ENCODE results near the gene JSRP1.

Gene JSRP1

DNA sequence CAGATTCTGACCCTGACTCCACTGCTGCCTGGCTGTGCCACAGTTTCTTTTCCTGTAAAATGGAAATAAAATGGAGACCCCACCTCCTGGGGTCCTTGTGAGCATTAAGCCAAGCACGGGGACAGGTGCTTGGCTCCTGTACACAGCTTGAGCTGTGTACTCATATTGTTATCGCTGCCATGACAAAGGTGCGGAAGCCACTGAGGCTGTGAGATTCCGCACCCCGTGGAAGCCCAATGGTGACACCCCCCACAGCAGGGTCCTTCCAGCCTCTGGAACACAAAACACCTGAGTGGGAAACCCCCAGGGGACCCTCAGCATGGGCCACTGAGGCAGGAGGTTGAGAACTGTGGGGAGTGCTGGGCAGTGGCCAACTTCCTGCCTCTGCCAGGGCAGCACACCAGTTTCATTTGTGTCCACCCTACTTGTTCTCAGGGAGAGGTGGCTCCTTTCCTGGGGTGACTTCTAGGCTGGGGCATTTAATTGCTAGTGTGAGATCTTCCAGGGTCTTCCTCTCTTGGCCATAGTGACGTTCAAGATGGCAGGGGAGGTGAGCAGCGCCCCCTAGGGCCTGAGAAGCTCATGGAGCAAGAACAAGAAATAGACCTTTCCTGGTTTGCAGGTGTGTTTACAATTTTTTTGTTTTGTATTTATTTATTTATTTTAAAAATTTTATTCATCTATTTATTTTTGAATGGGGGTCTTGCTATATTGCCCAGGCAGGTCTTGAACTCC is 5.4 kb upstream of the JSRP1 start:
- no peak for DNase-seq

DNA sequence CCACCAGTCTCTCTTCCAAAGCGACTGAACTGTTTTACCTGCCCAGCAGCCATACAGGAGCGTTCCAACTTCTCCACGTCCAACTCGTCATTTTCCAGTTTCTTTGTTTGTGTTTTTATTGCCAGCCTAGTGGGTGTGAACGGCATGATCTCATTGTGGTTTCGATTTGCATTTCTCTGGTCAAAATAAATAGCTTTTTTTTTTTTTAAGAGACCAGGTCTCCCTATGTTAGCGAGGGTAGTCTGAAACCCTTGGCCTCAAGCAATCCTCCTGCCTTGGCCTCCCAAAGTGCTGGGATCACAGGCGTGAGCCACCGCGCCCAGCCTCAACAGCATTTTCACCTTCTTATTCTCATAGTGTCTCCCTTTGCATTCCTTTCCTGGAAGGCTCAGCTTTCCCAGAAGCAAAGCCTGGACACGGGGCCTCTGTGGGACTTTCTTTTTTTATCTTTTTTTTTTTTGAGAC is 4.2 kb upstream of the JSRP1 start:
- no peak for DNase-seq

DNA sequence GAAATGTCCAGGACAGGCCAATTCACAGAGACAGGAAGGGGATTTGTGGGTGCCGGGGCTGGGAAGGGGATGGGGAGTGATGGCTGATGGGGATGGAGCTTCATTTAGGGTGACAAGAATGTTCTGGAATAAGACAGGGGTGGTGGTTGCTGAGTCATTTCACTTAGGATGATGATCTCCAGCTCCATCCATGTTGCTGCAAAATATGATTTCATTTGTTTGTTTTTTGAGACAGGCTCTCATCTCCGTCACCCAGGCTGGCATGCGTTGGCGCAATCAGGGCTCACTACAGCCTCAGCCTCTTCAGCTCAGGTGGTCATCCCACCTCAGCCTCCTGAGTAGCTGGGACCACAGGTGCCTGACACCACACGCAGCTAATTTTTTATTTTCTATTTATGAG is 3.1 kb upstream of the JSRP1 start:
- DNase-seq, result no peak

DNA sequence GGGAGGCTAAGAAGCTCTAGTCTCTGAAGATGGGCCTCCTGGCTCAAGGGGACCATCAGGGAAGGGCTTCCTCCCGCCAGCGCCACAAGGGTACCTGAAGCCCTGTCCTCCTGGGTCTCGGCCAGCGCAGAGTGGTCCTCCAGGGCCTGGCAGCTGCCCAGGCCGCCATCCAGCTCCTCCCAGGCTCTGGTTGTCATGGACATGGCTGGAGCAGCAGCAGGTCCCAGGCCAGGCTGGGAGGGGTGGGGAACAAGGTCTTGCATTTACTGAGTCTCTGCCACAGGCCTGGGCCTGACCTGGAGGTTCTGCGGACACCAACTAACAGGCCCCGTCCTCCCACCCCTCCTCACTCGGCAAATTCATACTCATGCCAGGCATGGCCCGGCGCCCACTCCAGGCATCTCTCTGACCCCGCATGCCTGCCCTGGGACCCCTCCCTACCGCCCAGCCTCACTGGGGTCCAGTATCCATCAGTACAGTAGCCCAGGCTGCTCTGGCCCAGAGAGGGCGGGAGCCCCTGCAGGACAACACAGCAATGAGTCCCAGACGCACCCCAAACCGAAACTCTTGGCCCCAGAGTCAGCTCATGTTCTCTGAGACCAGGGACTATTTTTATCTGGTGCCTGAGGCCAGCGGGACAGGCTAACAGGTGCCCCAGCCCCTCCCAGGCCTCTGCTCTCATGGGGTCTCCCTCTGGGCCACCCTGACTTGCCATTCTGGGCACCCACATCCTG is 938 bp downstream of the JSRP1 start:
- no peak for DNase-seq

DNA sequence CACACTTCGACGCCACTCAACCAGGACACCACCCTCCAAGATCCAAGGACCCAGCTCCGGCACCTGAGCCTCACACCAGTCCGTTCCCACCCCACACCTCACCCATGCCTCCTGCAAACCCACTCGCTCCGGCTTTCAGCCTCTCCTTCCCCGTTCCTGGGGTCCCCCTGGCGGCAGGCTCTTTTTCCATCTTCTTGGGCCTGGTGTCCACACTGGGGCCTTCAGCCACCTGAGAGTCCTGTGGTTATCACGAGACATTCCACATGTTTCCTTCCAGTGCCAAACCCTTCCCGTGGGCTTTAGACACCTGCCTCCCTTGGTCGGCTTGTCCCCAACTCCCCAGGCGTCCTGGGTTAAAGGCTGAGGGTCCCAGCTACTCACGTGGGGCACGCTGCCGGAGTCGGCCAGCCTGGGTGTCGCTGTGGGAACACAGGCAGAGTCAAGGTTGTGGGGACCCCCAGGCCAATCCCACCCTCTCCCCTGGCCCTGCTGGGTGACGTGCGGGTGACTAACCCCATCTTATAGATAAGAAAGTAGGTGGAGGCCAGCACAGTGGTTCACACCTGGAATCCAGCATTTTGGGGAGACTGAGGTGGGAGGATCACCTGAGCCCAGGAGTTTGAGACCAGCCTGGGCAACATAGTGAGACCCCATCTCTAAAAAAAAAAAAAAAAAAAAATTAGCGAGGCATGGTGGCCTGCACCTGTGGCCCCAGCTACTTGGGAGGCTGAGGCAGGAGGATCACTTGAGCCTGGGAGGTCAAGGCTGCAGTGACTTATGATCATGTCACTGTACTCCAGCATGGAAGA is 1.9 kb downstream of the JSRP1 start:
- no peak for DNase-seq

DNA sequence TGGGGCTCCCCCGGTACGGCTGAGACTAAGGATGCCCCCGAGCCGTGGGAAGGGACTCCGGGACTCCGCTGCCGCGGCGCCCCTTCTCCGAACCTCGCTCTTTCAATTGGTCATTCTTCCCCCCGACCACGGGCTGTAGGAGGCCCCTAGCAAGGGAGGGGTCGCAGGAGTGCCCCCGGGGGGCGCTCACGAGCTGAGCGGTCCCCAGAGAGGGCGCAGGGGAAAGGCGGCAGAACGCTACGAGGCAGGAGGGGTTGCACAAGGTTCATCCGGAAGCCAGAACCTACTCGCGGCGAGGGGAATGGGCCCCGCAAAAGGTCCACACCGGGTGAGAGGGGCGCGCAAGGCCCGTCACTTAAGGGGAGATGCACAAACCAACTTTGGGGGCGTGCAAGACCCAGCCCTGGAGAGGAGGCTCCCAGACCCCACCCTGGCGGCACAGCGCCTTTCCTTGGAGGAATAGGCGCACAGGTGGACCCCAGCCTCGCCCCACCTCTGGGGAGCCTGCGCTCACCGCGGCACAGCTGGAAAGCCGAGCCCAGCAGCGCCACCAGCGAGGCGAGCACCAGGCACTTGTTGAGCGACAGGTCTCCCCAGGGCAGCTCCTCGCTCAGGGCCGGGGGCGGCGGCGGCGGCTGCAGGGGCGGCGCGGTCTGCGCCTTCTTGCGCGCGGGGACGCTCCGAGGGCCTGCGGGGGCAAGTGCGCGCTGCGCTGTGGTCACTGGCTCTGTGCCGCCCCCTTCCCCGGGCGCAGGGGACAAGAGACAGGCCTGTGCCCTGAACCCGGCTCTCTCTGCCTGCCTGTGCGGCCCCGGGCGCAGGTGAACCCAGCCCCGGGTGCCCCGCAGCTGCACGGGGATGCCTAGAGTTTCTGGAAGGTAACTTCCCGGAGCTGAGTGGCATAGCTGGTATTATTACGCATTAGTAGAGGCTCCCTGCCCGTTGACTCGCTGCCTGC is 2.8 kb downstream of the JSRP1 start:
- no peak for DNase-seq

DNA sequence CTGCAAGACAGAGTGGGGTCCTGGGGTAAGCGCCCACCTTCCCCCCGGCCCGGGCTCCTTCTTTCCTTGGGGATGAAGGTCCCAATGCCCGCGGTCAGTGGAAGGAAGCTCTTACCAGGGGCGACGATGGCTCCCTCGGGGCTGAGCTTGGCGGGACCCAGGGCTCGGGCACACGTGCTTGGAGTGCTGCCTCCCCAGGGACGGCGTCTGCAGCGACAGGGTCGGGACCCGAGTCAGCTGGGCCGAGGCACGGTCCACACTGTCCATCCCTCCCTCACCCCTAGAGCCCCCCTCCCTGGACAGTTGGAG is 3.5 kb downstream of the JSRP1 start:
- no peak for DNase-seq

DNA sequence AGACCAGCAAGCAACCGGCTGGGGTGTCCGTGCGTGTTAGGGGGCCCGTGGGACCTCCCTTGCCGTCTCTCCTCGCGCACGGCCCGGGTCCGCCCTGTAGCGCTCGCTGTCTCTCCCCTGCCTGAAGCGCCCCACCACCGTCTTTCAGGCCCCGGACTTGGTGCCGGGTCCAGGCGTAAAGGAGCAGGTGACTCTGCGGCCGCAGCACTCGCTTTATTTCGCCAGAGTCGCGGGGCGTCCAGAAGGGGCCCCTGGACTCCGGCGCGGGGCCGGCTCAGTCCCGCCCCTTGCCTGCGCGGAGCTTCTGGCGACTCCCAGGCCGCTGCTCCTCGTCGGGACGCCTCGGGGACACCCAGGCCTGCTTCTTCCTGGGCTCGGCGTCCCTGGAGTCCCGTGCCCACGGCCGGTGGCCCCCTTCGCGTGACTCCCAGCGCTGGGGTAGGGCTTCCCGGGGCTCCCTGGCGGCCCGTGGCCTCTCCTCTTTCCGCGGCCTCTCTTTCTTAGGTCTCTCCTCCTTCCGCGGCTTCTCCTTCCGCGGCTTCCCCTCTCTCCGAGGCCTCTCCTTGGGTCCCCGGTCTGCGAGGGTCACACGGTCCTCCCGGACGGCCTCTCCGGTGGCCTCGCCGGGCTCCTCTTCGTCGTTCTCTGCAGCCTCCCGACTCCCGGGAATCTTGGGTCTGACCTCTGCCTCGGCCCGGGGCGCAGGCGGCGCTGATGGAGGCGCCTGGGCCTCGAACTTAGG is 4.0 kb downstream of the JSRP1 start:
- no peak for DNase-seq

DNA sequence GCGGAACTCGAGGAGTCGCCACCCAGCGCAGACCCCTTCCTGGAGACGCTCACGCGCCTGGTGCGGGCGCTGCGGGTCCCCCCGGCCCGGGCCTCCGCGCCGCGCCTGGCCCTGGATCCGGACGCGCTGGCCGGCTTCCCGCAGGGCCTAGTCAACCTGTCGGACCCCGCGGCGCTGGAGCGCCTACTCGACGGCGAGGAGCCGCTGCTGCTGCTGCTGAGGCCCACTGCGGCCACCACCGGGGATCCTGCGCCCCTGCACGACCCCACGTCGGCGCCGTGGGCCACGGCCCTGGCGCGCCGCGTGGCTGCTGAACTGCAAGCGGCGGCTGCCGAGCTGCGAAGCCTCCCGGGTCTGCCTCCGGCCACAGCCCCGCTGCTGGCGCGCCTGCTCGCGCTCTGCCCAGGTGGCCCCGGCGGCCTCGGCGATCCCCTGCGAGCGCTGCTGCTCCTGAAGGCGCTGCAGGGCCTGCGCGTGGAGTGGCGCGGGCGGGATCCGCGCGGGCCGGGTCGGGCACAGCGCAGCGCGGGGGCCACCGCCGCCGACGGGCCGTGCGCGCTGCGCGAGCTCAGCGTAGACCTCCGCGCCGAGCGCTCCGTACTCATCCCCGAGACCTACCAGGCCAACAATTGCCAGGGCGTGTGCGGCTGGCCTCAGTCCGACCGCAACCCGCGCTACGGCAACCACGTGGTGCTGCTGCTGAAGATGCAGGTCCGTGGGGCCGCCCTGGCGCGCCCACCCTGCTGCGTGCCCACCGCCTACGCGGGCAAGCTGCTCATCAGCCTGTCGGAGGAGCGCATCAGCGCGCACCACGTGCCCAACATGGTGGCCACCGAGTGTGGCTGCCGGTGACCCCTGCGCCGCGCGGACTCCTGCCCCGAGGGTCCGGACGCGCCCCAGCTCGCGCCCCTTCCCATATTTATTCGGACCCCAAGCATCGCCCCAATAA is 4.8 kb downstream of the JSRP1 start:
- no peak for DNase-seq

DNA sequence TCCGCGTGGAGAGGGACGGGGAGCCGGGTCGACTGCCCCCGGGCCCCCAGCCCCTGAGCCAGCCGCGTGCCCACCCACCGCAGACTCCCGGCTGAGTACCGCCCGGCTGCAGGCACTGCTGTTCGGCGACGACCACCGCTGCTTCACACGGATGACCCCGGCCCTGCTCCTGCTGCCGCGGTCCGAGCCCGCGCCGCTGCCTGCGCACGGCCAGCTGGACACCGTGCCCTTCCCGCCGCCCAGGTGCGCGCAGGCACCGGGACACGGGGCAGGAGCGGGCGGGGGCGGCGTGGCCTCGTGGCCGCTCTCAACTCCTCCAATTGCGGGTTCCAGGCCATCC is 5.5 kb downstream of the JSRP1 start:
- DNase-seq, result no peak

DNA sequence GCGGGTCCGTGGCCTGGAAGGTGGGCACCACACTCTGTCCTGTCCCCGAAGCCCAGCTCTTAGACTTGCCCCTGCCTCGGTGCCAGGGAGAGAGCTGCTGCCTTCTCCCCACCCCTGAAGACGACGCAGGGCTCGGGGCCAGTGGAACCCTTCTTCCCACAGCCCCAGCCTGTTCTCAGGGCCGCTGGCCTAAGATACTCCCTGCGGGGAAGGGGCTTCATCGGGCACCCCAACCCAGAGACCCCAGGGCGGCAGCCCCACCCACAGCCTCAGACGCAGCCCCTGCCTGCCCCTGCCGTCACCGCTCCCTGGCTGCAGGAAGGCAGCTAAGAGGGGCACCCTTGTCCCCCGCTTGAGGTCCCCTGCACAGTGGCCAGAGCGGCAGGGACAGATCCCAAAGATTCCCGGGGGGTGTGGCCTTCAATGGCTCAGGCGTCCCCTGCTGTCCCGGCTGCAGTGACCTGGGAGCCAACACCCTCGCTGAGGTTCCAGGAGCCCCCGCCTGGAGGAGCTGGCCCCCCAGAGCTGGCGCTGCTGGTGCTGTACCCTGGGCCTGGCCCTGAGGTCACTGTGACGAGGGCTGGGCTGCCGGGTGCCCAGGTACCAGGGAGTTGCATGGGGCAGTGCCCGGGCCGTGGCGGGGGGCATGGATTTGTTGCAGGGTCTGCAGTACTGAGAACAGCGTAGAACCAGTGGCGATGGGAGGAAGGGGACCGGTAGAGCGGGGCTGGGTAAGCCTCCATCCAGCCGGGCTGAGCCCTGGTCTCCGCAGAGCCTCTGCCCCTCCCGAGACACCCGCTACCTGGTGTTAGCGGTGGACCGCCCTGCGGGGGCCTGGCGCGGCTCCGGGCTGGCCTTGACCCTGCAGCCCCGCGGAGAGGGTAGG is 6.1 kb downstream of the JSRP1 start:
- DNase-seq, result no peak

DNA sequence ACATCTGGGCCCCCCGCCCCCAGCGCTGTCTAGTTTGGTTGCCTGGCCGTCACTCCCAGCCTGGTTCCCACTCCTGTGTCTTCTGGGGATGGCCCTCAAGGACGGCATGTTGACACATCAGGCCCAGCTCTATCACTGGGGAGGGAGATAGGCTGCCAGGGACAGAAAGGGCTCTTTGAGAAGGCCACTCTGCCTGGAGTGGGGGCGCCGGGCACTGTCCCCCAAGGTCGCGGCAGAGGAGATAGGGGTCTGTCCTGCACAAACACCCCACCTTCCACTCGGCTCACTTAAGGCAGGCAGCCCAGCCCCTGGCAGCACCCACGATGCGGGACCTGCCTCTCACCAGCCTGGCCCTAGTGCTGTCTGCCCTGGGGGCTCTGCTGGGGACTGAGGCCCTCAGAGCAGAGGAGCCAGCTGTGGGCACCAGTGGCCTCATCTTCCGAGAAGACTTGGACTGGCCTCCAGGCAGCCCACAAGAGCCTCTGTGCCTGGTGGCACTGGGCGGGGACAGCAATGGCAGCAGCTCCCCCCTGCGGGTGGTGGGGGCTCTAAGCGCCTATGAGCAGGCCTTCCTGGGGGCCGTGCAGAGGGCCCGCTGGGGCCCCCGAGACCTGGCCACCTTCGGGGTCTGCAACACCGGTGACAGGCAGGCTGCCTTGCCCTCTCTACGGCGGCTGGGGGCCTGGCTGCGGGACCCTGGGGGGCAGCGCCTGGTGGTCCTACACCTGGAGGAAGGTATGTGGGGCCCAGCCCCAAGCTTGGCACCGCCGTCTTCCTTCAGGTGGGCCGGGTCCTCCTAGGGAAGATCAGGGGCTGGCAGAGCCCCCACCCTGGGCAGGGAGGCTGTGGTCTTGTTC is 7.0 kb downstream of the JSRP1 start, which contains the start of gene AMH:
Gene AMH (plus strand): TSS at position 314 of the 857 bp plus-strand sequence. CDS start 10 bp downstream, at position 324.
- no peak for DNase-seq

DNA sequence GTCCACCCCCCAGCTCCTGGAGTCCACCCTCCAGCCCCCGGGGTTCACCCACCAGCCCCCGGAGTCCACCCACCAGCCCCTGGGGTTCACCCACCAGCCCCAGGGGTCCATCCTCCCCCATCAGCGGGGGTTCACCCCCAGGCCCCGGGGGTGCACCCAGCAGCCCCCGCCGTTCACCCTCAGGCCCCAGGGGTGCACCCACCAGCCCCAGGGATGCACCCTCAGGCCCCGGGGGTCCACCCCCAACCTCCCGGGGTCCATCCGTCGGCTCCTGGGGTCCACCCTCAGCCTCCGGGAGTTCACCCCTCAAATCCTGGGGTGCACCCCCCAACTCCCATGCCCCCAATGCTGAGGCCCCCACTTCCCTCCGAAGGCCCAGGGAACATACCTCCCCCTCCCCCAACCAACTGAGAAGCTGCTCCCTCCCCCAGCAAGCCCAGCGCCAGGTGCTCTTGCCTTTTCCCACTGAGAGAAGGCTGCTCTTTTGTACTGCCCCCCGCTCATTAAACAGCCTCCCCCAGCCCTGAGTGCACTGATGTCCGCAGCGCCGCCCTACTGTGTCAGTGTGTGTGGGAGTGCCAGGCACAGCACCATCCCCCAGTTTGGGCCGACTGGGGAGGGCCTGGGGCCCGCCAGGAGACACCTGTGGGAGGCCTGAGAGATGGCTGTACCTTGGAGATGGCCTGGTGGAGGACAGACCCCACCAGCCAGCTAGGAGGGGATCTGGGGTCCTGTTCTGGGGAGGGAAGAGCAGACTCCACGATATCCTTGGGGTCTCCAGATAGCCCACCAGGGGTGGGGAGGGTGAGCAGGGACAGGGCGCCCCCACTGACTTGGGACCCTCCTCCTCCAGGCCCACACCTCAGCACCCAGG is 7.8 kb downstream of the JSRP1 start:
- DNase-seq, result no peak

DNA sequence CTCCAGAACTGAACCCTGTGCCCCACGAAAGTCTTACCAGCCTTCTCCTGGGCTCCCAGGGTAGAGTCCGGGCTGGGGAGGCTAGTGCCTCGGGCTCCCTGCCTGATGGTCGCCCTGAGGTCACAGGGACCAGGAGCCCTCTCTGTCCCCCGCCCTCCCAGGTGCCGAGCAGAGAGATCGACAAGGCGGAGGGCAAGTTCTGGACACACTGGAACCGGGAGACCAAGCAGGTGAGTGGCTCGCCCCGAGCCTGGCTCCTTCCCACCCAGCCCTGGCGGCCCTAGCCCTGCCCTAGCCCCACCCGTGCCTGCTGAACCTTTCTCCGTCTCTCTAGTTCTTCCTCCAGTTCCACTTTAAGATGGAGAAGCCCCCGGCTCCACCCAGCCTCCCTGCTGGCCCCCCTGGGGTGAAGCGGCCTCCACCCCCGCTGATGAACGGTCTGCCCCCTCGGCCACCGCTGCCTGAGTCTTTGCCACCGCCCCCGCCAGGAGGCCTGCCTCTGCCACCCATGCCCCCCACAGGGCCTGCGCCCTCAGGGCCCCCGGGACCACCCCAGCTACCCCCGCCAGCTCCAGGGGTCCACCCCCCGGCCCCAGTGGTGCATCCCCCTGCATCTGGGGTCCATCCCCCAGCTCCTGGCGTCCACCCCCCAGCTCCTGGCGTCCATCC is 8.7 kb downstream of the JSRP1 start:
- DNase-seq, result no peak

DNA sequence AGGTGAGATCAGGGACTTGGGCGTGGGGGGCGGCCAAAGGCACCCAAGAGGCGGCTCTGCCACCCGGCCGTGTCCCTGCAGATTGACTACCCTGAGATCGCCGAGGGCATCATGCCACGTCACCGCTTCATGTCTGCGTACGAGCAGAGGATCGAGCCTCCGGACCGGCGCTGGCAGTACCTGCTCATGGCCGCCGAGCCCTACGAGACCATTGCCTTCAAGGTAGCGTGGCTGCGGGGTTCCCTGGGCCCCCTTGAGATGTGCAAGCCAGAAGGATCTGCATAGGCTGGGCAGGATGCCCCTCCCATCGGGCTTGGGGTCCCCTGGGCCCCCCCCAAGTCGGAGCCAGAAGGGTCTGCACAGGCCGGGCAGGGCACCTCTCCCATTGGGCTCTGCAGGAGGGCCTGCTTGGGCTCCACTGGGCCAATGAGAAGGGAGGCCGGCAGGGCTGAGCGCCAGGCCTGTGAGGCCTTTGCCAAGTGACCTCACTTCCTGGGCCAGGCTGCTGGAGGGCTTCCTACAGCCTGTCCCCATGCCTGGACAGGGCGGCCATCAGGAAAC is 9.3 kb downstream of the JSRP1 start:
- no peak for DNase-seq

DNA sequence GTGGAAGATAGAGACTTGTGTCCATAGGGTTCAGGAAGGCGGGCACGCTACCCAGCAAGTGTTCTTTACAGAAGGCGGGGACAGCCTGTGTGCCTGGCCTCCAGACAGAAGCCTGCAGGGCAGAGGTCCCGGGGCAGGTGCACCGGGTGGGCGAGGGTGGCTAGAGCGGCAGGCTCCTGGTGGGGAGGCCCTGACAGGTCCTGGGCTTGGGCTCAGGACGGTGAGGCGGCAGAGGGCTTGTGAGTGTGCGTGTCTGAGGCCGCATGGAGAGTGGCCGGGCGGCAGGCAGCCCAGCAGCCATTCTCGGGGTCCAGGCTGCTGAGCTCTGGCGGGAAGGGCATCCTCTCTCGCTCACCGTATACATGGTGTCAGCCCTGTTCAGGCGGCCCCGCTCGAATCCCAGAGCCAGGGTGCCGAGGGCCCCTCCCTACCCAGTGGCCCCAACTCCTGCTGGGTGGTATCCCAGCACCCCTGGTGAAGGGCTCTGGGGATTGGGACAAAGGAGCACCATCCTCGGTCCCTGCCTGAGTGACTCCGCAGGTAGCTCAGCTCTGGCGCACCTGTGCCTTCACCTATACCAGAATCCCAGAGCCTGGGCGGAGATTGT is 10.1 kb downstream of the JSRP1 start:
- no peak for DNase-seq

Measured in NCI-H146 (cell line).